ENCODE measurements around the gene CEP128. TPM values are rescaled to one million over a fixed set of nuclear protein-coding genes. Genes with fewer than 3 reads are reported as not detected.

The CEP128 gene
- total RNA-seq, 1 experiment from 2014 or later, result 27.3 TPM

GRCh38 chr14:80987235-80988032, 45.9 kb upstream of the CEP128 start:
- BruUV-seq (replicated peaks), result no TSS peak
- Histone ChIP-seq H3K9me3 (ENCODE audit: low read depth, low read length, poor library complexity, severe bottlenecking) (no peaks in the 10 kb centered on the region), H3K4me1 (ENCODE audit: insufficient read depth, low read length, poor library complexity, severe bottlenecking) (no peaks in the 10 kb centered on the region), H3K4me3 (ENCODE audit: low read depth, low read length, poor library complexity, severe bottlenecking) (no peak overlapping the region), H3K27me3 (replicated peaks; ENCODE audit: insufficient read depth, low read depth, low read length, poor library complexity) (peaks cover 34% of the 10 kb centered on the region), H3K36me3 (ENCODE audit: insufficient read depth, low read length, poor library complexity, severe bottlenecking) (no peaks in the 10 kb centered on the region), H3K27ac (ENCODE audit: low read depth, low read length, poor library complexity, severe bottlenecking) (no peak overlapping the region)
- intact Hi-C loops (cut with micrococcal nuclease; ENCODE audit: unreplicated experiment), result loop anchor here (1.0 to 10.0 kb wide), 3 partner anchors 33 to 930 kb away; partner anchors contain the start of gene DIO2
- TF ChIP-seq CTCF (conservative IDR thresholded peaks at IDR 0.05; ENCODE audit: low read depth, low read length), result peak; percentile 93
- no peak for TF ChIP-seq EZH2 (IDR thresholded peaks at IDR 0.05; ENCODE audit: borderline replicate concordance, low read depth, low read length, poor library complexity, severe bottlenecking)
- ChIA-PET POLR2A (ENCODE audit: low non-redundant PET) (interaction anchor here (0.6 kb wide), 1 partner anchor 58 kb away, joined by 4 read pairs; no protein-coding TSS in a partner anchor), CTCF (interaction anchor here (0.7 to 1.5 kb wide), 9 partner anchors 9 to 931 kb away, joined by 3 to 14 read pairs (median 3); partner anchors contain the start of gene TSHR)
- peak; percentile 71 for DNase-seq (ENCODE audit: low spot score)

- POLR2A ChIA-PET (ENCODE audit: low non-redundant PET), result no interaction called here
- H3K4me1 ChIP-seq (ENCODE audit: insufficient read depth, low read length, poor library complexity, severe bottlenecking), result no peaks in the 10 kb centered on the region
- no peaks in the 10 kb centered on the region for H3K36me3 ChIP-seq (ENCODE audit: insufficient read depth, low read length, poor library complexity, severe bottlenecking)
- TF ChIP-seq EZH2 (IDR thresholded peaks at IDR 0.05; ENCODE audit: borderline replicate concordance, low read depth, low read length, poor library complexity, severe bottlenecking), result no peak
- no peak for TF ChIP-seq CTCF (conservative IDR thresholded peaks at IDR 0.05; ENCODE audit: low read depth, low read length)
- H3K27me3 ChIP-seq (replicated peaks; ENCODE audit: insufficient read depth, low read depth, low read length, poor library complexity), result peaks cover 32% of the 10 kb centered on the region
- DNase-seq (ENCODE audit: low spot score), result no peak
- H3K9me3 ChIP-seq (ENCODE audit: low read depth, low read length, poor library complexity, severe bottlenecking), result no peaks in the 10 kb centered on the region
- CTCF ChIA-PET, result no interaction called here
- no peak overlapping the region for H3K4me3 ChIP-seq (ENCODE audit: low read depth, low read length, poor library complexity, severe bottlenecking)
- intact Hi-C loops (cut with micrococcal nuclease; ENCODE audit: unreplicated experiment), result loop anchor here (10.0 kb wide), 1 partner anchor 768 kb away; the partner anchor contains the start of gene DIO2
- no TSS peak for BruUV-seq (replicated peaks)
- no peak overlapping the region for H3K27ac ChIP-seq (ENCODE audit: low read depth, low read length, poor library complexity, severe bottlenecking)
Measured at GRCh38 chr14:80982711-80983110, 41.2 kb upstream of the CEP128 start.

- POLR2A ChIA-PET (ENCODE audit: low non-redundant PET), result no interaction called here
- no TSS peak for BruUV-seq (replicated peaks)
- TF ChIP-seq CTCF (conservative IDR thresholded peaks at IDR 0.05; ENCODE audit: low read depth, low read length) (no peak), EZH2 (IDR thresholded peaks at IDR 0.05; ENCODE audit: borderline replicate concordance, low read depth, low read length, poor library complexity, severe bottlenecking) (no peak)
- H3K4me3 ChIP-seq (ENCODE audit: low read depth, low read length, poor library complexity, severe bottlenecking), result no peak overlapping the region
- intact Hi-C loops (cut with micrococcal nuclease; ENCODE audit: unreplicated experiment), result loop anchor here (10.0 kb wide), 1 partner anchor 767 kb away; the partner anchor contains the start of gene DIO2
- CTCF ChIA-PET, result no interaction called here
- no peaks in the 10 kb centered on the region for H3K4me1 ChIP-seq (ENCODE audit: insufficient read depth, low read length, poor library complexity, severe bottlenecking)
- no peaks in the 10 kb centered on the region for H3K36me3 ChIP-seq (ENCODE audit: insufficient read depth, low read length, poor library complexity, severe bottlenecking)
- H3K27ac ChIP-seq (ENCODE audit: low read depth, low read length, poor library complexity, severe bottlenecking), result no peak overlapping the region
- H3K9me3 ChIP-seq (ENCODE audit: low read depth, low read length, poor library complexity, severe bottlenecking), result no peaks in the 10 kb centered on the region
- DNase-seq (ENCODE audit: low spot score), result no peak
- H3K27me3 ChIP-seq (replicated peaks; ENCODE audit: insufficient read depth, low read depth, low read length, poor library complexity), result peaks cover 35% of the 10 kb centered on the region
Measured at GRCh38 chr14:80981673-80982072, 40.1 kb upstream of the CEP128 start.

Data from A673 (cell line).